A549 (cell line): ENCODE results near the gene SKAP1. TPM values are rescaled to one million over a fixed set of nuclear protein-coding genes. Genes with fewer than 3 reads are reported as not detected.

ENCODE experiments used
- ATAC-seq, 2 experiments: fragments of 200-7000 bp in 1 of 2; fragments of >200 bp in 1 of 2; cut with Nextera tagmentation in 1 of 2; cut with Tn5 transposase in 1 of 2; 3 replicates each; pipeline versions ENCODE4 v1.8.0 to v1.9.1; 2018 to 2020; ENCODE audit warnings: mild to moderate bottlenecking in 1 of 2, moderate library complexity in 1 of 2
- CTCF ChIA-PET: fragments of 300-600 bp; sonication (Branson Sonifier 250); formaldehyde crosslinking; extraction: SDS; loops from one replicate; lab custom pipeline; 2021; ENCODE audit warnings: antibody characterized with exemption, inconsistent platforms; lab: Yijun Ruan, JAX
- POLR2A ChIA-PET: fragments of 350-600 bp; formaldehyde crosslinking; extraction: SDS; loops from one replicate; lab custom pipeline; 2021; ENCODE audit warnings: antibody characterized with exemption, inconsistent platforms; lab: Yijun Ruan, JAX
- DNase-seq, 2 experiments: peaks; one replicate each; pipeline versions ENCODE4 v3.0.0 to v3.0.0-alpha.2; 2011 to 2016; ENCODE audit warnings: low read depth in 1 of 2, low spot score in 1 of 2
- FAIRE-seq: peaks from 2 replicates; lab custom pipeline; 2011; peaks lifted over from hg19 to GRCh38; lab: Jason Lieb, UNC
- H3K27ac ChIP-seq, 2 experiments: fragments of >200 bp; sonication (Bioruptor Twin); formaldehyde crosslinking; 3 replicates each; pipeline ENCODE4 v1.5.1; 2016 to 2017
- H3K4me1 ChIP-seq: fragments of >200 bp; sonication (Bioruptor Twin); formaldehyde crosslinking; 3 replicates; pipeline ENCODE4 v1.6.1; 2016
- H3K4me2 ChIP-seq: fragments of >200 bp; sonication (Bioruptor Twin); formaldehyde crosslinking; 3 replicates; pipeline ENCODE4 v1.6.1; 2016
- H3K4me3 ChIP-seq: fragments of >200 bp; sonication (Bioruptor Twin); formaldehyde crosslinking; 3 replicates; pipeline ENCODE4 v1.5.1; 2016
- H3K9me3 ChIP-seq: fragments of >200 bp; sonication (Bioruptor Twin); formaldehyde crosslinking; 3 replicates; pipeline ENCODE4 v1.6.1; 2016
- BHLHE40 ChIP-seq: IDR thresholded peaks from 2 replicates; pipeline ENCODE4 v1.6.1; 2012; ENCODE audit warnings: low read depth, low read length, inconsistent platforms
- CHD2 ChIP-seq: fragments of 150-350 bp; IDR thresholded peaks from 2 replicates; pipeline ENCODE4 v1.6.1; 2014; ENCODE audit warnings: low read length; ENCODE audit not compliant: partially characterized antibody
- CHD4 ChIP-seq: fragments of 200-600 bp; sonication (generic); IDR thresholded peaks from 2 replicates; pipeline ENCODE4 v1.6.1; 2016; ENCODE audit warnings: antibody characterized with exemption, mild to moderate bottlenecking, borderline replicate concordance
- CTCF ChIP-seq: fragments of >200 bp; sonication (Bioruptor Twin); formaldehyde crosslinking; IDR thresholded peaks from 3 replicates; pipeline ENCODE4 v1.5.1; 2016
- E2F6 ChIP-seq: IDR thresholded peaks from 2 replicates; pipeline ENCODE4 v1.6.1; 2012; ENCODE audit warnings: low read depth, borderline replicate concordance
- EHF ChIP-seq: fragments of 250-450 bp; sonication (Bioruptor Pico); IDR thresholded peaks from 2 replicates; pipeline ENCODE4 v1.5.0; 2020; ENCODE audit warnings: mild to moderate bottlenecking
- EHMT2 ChIP-seq: fragments of 200-600 bp; sonication (generic); IDR thresholded peaks from 2 replicates; pipeline ENCODE4 v1.6.1; 2016; ENCODE audit warnings: antibody characterized with exemption, low read depth, mild to moderate bottlenecking, moderate library complexity
- FOSB ChIP-seq: fragments of 250-450 bp; sonication (Bioruptor Pico); IDR thresholded peaks from 2 replicates; pipeline ENCODE4 v1.5.0; 2020; ENCODE audit warnings: mild to moderate bottlenecking, moderate library complexity
- GATA3 ChIP-seq: IDR thresholded peaks from 2 replicates; pipeline ENCODE4 v1.6.1; 2012; ENCODE audit warnings: borderline replicate concordance
- JUNB ChIP-seq: fragments of >200 bp; sonication (Bioruptor Twin); formaldehyde crosslinking; IDR thresholded peaks from 2 replicates; pipeline ENCODE4 v1.6.1; 2016
- RAD21 ChIP-seq, 2 experiments: fragments of >200 bp in 1 of 2; sonication (Bioruptor Twin) in 1 of 2; formaldehyde crosslinking in 1 of 2; IDR thresholded peaks in 1 of 2; conservative IDR thresholded peaks in 1 of 2; 2 replicates in 1 of 2; 3 replicates in 1 of 2; pipeline ENCODE4 v1.6.1; 2012 to 2018; ENCODE audit warnings: inconsistent platforms in 1 of 2
- SMC3 ChIP-seq: fragments of >200 bp; sonication (Bioruptor Twin); formaldehyde crosslinking; IDR thresholded peaks from 3 replicates; pipeline ENCODE4 v1.6.1; 2018; ENCODE audit warnings: inconsistent platforms
- ZC3H11A ChIP-seq: fragments of 450-650 bp; IDR thresholded peaks from 2 replicates; pipeline ENCODE4 v1.6.1; 2014; ENCODE audit warnings: antibody characterized with exemption, mild to moderate bottlenecking
- ZFP36 ChIP-seq: fragments of 450-650 bp; IDR thresholded peaks from 2 replicates; pipeline ENCODE4 v1.6.1; 2014; ENCODE audit warnings: borderline replicate concordance; ENCODE audit not compliant: partially characterized antibody
- ZSCAN20 ChIP-seq: fragments of 250-450 bp; sonication (Bioruptor Pico); IDR thresholded peaks from 2 replicates; pipeline ENCODE4 v1.8.0; 2022; ENCODE audit warnings: mild to moderate bottlenecking, moderate library complexity
- WGBS: methylation state at CpG from one replicate; pipeline ENCODE4 v1.1.6; 2017; ENCODE audit errors: missing lambda C conversion rate; 5-methylcytosine and 5-hydroxymethylcytosine counted together
- polyA plus RNA-seq, 4 experiments: library from polyadenylated mRNA; depleted of rRNA in 3 of 4; stranded (reverse); fragments of >200 nt; fragmentation: RNase III in 1 of 4; extraction: RNeasy Plus Mini Kit Qiagen cat#74134 plus additional on column Dnase treatment in 1 of 4; gene quantifications; 2 replicates in 3 of 4; 3 replicates in 1 of 4; pipeline ENCODE4 v1.2.3, GENCODE V29; 2011 to 2017
- TF ChIP-seq, protein P1 (sequence below): fragments of 250-450 bp; sonication (Bioruptor Pico); IDR thresholded peaks from 2 replicates; pipeline ENCODE4 v1.5.0; 2021; ENCODE audit warnings: mild to moderate bottlenecking, moderate library complexity, borderline replicate concordance

SKAP1 gene
- polyA plus RNA-seq, 2 of the 4 experiments (the other 2 are of a cell fraction): 0.14 to 0.78 TPM

DNA sequence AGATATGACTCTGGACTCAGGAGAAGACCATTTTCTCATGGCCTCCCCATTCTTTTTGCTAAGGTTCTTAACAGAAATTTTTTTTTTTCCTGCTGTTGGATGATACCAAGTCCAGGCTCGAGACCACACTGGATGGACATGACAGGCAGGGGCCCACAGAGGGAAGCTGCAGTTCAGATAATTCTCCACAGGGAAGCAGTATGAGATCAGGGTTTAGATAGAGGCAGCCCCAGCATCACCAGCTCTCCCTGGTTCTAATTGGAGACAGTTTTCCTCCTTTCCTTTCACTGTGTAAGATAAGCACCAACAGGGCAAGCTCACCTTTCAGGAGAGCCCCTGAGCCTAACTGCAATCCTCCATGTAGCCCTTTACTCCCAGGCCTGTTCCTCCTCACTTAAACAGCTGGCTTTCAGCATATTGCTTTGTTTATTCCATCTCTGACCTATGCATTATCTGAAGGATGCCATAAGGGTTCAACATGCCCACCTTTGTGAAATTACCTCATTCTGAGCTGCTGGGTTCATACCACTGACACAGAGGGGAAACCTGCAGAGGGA lies 214.4 kb downstream of the SKAP1 start:
- POLR2A ChIA-PET: interaction anchor here (0.6 to 1.1 kb wide), 2 partner anchors 8 to 398 kb away, joined by 3 to 4 read pairs; no protein-coding TSS in a partner anchor
- H3K4me2 ChIP-seq: no peak overlapping the region

DNA sequence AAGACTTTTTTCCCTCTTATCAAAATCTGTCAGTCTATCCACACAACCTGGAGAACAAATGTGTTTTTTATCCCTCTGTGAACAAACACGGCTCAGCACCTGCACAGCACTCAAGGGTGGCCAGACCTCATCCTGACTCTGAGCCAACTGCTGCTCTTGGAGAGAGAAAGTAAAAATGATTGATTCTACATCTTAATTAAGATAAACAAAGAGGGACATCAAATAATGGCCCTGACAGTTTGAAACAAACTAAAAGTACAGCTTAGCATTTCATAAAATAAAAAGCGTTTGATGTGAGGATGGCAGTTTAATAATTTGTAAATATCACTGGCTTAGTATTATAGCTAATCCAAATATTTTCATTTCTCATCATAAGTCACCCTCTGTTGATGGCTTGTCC lies 216.2 kb downstream of the SKAP1 start:
- Histone ChIP-seq H3K4me3 (no peak overlapping the region), H3K9me3 (no peaks in the 10 kb centered on the region), H3K4me2 (no peak overlapping the region), H3K27ac (no peak overlapping the region), H3K4me1 (no peaks in the 10 kb centered on the region)
- ChIA-PET POLR2A (no interaction called here), CTCF (interaction anchor here (0.6 to 7.5 kb wide), 26 partner anchors 10 to 422 kb away, joined by 3 to 103 read pairs (median 4); partner anchors contain the start of genes HOXB3, HOXB5 and SP6)
- no peak for ATAC-seq
- no peak for DNase-seq
- FAIRE-seq: no peak
- no peak for TF ChIP-seq JUNB
- no peak for TF ChIP-seq SMC3
- no peak for TF ChIP-seq CHD2
- no peak for TF ChIP-seq E2F6
- TF ChIP-seq ZFP36: no peak
- no peak for TF ChIP-seq ZSCAN20 (CRISPR knock-in tag)
- WGBS: 76% methylated on average over 2 of the region's 2 CpGs

More for the DNA sequence above, 214.4 kb downstream of the SKAP1 start:
- FAIRE-seq: no peak
- Histone ChIP-seq H3K27ac (peak overlapping the region in 1 of 2 experiments; percentile 2; a peak in 1 of 6 replicates), H3K4me1 (no peaks in the 10 kb centered on the region), H3K4me3 (no peak overlapping the region), H3K9me3 (no peaks in the 10 kb centered on the region)
- 4% methylated on average over 1 of the region's 1 CpG for WGBS
- peak; percentile 75 to 80 for DNase-seq
- CTCF ChIA-PET: interaction anchor here (0.6 to 7.5 kb wide), 84 partner anchors 8 to 404 kb away, joined by 3 to 103 read pairs (median 4); partner anchors contain the start of genes HOXB3, HOXB5 and HOXB8
- TF ChIP-seq RAD21 (conservative IDR thresholded peaks at IDR 0.05 in 1 of 2, IDR thresholded peaks at IDR 0.05 in 1 of 2): peak; percentile 94 to 98
- TF ChIP-seq JUNB: no peak
- TF ChIP-seq SMC3: peak; percentile 88
- TF ChIP-seq EHF (CRISPR knock-in tag): no peak
- TF ChIP-seq ZC3H11A: no peak
- TF ChIP-seq GATA3: no peak
- TF ChIP-seq BHLHE40: no peak
- peak; percentile 85 for TF ChIP-seq CTCF
- no peak for TF ChIP-seq CHD4
- peak; percentile 97 to 99 for ATAC-seq

- no peaks in the 10 kb centered on the region for H3K9me3 ChIP-seq
- H3K4me1 ChIP-seq: no peaks in the 10 kb centered on the region
- DNase-seq (no peak), FAIRE-seq (no peak), ATAC-seq (no peak)
- ChIA-PET POLR2A (no interaction called here), CTCF (interaction anchor here (0.8 to 7.5 kb wide), 6 partner anchors 48 to 407 kb away, joined by 3 to 103 read pairs (median 4); partner anchors contain the start of genes HOXB3 and HOXB5)
- TF ChIP-seq RAD21 (conservative IDR thresholded peaks at IDR 0.05 in 1 of 2, IDR thresholded peaks at IDR 0.05 in 1 of 2): no peak
- TF ChIP-seq EHMT2: no peak
- TF ChIP-seq, protein P1, sequence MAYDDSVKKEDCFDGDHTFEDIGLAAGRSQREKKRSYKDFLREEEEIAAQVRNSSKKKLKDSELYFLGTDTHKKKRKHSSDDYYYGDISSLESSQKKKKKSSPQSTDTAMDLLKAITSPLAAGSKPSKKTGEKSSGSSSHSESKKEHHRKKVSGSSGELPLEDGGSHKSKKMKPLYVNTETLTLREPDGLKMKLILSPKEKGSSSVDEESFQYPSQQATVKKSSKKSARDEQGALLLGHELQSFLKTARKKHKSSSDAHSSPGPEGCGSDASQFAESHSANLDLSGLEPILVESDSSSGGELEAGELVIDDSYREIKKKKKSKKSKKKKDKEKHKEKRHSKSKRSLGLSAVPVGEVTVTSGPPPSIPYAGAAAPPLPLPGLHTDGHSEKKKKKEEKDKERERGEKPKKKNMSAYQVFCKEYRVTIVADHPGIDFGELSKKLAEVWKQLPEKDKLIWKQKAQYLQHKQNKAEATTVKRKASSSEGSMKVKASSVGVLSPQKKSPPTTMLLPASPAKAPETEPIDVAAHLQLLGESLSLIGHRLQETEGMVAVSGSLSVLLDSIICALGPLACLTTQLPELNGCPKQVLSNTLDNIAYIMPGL (CRISPR knock-in tag): no peak
- no peak for TF ChIP-seq ZC3H11A
- TF ChIP-seq FOSB (CRISPR knock-in tag): no peak
- WGBS: 81% methylated on average over 4 of the region's 4 CpGs
- no peak overlapping the region for H3K4me2 ChIP-seq
- no peak overlapping the region for H3K27ac ChIP-seq
- no peak overlapping the region for H3K4me3 ChIP-seq
Measured at GRCh38 chr17:48211787-48212186, 218.2 kb downstream of the SKAP1 start.
